Right kidney (tissue), 1 donor: ENCODE data around the gene WDFY4.
A peak's percentile ranks its signal among the peaks of the same experiment; 100 is the strongest.

ENCODE experiments used
- DNase-seq: peaks from one replicate; pipeline ENCODE4 v3.0.0-alpha.2; 2016

The WDFY4 gene

DNA sequence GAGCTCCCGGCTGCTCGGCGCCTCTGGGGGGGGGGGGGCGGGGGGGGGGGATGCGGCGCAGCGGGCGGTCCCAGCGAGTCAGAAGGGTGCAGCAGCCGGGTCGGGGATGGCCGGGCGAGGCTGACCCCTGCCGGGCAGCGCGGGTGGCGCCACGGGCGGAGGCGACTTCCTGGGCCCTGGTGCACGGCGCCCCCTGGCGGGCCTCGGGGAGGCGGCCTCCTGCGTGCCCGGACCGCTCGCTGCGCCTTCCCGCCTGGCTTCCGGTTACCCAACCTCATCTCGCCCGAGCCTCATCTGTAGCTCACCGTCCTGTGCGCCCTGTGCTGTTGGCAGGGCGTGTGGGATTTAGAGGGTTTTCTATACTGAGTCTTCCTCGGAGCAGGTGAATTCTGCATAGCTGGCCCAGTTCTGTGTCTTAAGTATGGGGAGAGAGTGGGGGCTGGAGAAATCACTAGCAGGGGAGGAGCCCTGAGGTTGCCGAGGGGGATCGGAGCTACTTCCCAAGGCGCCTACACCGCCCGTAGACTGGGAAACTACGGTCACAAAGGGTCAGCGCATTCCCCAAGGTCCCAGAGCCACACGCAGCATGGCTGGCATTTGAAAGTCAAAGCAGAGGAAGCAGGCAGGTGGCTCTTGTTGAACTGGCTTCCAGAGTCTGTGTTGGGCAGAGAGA, 28.3 kb upstream of the WDFY4 start:
- DNase-seq, result peak; percentile 88

DNA sequence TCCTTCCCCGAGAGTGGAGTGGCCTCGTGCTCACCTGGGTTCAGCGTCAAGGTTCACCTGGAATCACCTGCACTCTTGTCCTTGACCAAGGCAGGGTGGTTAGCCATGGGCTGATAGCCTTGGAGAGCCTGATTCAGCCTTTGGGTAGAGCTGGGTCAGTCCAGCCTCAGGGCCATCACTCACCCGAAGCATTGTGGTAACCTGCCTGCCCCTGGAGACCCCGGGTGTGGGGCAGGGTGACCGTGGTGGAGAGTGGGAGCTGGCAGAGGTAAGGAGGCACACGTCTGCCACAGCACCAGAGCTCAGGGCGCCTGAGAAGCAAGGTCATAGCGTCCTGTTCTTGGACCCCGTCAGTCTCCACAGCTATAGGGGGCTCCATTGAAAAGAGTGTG, 27.8 kb upstream of the WDFY4 start:
- peak; percentile 26 for DNase-seq

DNA sequence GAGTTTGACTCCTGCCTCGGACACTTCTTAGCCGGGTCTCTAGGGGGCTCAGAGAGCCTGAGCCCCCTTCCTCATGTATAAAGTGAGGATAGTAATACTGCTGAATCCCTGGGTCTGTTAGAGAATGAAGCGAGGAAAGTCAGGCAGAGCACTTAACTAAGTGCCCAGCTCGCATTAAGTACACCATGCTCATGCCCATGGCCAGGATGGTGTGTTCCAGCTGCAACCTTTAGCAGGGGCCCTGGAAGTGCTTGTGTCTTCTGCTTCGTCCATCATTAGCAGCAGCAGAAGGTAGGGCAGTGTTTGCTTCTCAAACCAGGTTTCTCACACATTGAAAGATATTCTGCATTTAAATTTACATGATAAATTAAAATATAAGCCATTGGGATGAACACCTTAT, 27.3 kb upstream of the WDFY4 start:
- no peak for DNase-seq

DNA sequence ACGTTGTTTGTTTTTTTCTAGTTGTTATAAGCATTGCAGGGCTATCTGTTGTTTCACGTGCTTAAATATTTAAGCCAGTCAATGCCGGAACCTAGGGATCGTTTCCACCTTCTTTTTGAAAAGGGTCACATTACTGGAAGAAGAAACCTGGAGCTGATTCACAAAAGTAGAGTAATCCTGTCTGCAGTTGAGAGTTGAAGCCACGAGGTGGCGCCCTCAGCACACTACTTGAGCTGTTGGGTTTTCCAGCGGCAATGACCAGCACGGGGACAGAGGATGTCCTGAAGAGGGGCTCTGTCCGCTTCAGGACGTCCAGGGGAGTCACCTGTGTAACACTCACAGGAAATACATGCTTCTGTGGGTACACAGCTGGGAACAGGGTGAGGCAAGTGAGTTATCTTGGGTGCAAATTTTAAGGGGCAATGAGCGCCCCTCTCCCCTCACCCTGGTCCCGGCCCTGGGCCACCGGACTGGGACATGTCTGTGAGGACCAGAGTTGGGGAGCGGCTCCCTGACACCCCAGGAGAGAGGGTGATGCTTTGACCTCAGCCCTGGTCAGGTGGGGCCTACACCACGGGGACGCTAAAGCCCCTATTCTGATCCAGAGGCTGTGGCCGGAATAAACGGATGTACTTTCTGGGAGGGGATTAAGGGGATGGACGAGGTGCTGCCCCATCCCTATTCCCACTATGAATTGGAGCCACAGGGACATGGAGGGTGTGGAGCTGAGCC, 26.3 kb upstream of the WDFY4 start:
- peak; percentile 50 for DNase-seq

DNA sequence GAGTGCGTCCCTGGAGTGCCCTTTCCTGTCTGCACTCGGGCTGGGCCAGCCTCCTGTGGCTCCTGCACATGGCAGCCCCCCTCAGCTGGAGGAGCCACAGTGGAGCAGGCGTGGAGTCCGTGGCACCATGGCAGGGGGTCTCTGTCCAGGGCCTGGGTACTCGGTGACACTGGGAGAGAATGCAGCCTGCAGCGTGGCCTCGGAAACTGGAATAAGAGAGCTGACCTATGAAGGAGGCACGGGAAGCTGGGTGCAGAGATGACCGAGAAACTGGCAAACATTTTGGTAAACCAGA, 25.8 kb upstream of the WDFY4 start:
- no peak for DNase-seq

DNA sequence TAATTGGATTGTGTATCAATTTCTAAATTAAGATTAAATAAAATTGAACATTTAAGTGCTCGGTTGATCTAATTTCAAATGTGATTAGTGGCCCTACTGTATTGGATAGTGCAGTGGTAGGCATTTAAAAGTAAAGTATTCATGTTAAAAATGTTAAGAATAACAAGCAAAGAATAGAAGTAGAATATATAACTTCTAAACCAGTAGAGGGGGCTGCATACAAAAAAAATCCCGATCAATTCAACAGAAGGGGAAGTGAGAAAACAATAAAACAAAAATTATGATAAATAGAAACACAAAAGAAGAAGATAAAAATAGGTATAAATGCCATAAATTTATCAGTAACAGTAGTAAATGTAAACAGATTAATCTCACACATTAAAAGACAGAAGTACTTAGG, 24.9 kb upstream of the WDFY4 start:
- DNase-seq, result no peak

DNA sequence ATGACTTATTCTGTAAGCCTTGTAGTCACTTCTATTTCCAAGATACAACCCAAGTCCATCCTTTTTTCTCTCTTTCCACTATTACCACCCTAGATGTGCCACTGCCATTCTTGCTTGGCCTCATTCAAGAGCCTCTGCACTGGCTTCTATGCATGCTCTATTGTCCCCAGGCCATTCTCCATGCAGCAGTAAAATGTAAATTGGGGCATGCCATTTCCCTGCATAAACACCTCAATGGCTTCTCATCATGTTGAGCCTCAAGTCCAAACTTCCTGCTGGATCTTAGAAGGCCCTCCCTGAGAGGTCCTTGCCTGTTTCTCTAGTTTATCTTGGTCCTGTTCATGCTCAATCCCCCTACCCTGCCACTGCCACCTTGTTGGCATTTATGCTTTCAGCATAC, 23.2 kb upstream of the WDFY4 start:
- DNase-seq, result no peak

DNA sequence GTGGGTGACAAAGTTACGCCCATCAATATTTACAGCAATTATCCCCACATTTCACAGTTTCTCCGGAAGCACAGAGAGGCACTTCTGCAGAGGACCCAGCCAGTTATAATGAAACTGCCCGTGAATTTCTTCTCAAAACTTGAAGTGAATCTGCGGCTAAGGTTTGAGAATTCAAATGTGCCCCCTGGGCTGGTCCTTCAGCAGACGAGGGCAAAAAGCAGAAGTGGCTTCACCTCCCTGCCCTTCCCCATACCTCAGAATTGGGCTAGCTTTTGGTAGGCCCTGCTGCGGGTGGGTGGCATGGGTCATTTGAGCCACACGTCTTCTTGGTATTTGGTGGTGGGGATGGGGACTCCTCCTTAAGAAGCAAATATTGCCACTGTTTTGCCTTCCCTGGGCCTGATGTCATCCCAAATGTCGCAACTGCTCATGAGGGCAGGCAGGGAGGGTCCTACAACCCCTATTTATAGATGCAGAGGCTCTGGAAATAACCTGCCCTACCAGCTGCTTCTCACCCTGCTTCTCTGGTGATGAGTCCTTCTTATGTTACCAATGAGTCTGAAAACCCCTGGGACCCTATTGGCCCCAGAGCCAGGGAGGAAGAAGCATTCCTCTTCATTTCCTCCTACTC, 16.6 kb upstream of the WDFY4 start:
- DNase-seq, result no peak

DNA sequence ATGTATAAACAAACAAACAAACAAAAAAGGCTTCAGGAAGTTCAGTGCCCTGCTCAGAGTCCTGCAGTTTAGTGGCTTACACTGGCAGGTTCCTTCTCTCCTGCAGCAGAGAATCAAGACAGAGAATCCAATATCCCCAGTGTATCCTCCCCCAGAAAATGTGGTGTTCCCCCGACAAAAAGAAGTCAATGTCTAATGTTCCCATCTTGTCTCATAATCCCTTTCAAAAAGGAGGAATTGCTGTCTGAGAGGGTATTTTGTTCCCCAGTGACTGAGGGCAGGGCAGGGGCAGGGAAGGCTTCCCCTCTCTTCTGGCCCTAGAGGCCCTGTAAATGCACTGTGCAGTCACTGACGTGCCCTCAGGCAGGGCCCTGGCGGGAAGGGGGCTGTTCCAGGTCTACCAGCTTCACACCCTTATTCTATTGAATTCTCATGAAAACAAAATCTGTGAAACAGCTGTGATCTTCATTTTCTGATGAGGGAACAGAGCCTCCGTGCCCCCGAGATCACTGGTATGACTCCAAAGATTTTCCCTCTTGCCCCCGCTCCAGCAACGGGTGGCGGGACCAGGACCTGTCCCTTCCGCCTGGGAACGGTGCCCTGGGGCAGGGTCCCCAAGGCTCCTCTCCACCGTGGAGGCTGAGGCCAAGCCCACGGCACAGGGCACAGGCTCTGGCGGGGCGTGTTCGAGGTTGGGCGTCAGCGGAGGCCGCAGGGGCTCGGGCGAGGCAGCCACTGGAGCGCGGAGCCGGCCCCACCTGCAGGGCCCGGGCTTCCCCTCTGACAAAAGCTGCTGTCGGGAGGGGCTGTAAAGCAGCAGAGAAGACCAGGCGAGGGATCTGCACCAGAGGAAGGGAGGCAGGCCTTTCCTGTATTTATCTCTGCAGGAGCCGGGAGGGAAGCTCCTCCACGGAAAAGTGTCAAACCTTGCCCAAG, 13.4 kb upstream of the WDFY4 start:
- peak; percentile 38 for DNase-seq

DNA sequence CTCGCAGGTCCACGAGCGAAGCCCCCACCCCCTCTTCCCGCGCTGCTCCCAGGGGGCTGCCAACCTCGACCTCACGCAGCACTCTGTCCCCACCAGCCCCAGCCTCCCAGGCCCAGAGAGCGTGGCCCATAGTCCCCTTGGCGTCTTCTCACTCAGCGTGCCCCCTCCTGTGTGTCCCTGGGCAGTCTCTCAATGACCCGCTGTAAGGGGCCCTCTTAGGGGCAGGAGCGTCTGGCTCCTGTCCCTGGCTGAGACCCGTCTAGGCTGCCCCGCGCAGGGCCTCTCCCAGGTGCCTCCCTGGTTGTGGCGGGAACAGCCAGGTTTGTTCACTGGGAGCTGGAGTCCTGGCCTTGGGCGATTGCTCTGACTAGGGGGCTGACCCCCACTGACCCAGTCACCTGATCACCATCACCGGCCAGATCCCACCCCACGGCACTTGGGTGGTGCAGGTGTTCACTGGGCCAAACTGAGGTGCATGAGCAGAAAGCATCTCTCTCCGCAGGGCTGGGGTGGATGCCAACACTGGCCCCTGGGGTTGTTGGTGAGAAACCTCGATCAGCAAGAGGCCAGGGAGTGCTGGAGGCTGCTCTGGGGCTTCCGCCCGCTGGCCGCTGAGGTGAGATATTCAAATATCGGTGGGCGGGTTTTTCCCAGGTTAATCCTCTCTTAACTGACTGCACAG, 12.6 kb upstream of the WDFY4 start:
- DNase-seq, result no peak

DNA sequence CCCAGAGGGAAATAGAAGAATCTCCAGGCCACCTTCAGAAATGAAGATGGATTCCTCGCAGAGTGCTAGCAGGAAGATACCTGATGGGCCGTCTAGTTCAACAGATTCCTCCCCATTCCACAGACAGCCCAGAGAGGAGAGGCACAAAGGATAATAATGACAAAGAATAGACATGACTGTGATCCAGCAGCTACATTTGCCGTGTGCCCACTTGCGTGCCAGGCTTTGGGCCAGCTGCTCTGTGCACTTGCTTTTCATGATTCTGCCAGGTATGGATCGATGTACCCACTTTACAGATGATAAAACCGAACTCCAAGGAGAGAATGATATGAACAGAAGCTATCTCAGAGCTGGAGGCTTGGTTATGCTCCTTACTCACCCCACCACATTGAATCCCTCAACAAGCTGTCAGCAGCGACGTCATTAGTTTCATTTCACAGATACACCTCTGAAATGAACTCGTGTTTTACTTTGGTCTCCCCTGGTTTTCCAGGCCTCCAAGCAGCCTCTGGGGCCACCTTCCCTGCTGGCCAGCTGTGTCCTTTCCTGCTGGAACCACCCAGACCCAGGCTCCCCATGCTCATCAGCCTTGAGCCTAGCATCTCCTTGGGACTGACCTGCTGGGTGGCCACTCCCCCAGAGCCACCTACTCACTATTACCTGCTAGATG, 11.9 kb upstream of the WDFY4 start:
- DNase-seq, result no peak

DNA sequence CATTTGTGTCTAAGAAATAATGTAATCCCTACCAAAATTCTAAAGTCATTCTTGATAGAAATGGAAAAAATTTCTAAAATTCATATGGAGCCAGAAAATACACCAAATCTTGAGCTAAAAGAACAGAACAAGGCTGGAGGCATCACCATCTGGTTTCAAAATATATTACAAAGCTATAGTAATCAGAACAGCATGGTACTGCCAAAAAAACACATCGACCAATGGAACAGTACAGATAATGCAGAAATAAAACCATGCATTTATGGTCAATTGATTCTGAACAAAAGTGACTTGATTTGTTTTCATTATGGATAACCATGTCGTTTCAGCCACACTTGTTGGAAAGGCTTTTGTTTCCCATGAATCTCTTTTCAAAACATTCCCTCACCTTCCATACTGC, 7.0 kb upstream of the WDFY4 start:
- DNase-seq, result no peak

DNA sequence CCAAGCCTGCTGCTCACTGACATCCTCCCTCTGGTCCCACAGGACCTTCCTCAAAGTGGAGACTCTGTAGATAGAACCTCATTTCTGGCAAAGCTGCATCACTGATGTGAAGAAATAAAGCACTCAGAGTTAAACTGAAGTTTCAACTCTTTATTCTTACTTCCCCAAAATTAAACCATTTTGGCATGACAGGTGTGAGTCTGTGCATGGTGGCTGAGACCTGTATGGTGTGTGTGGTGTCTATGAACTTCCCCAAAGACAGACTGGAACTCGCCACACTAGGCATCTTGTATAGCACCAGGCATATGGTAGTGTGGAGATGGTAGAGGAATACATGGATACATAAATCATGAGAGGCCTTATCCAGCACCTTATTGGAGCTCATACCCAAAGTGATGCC, 6.6 kb upstream of the WDFY4 start:
- no peak for DNase-seq

DNA sequence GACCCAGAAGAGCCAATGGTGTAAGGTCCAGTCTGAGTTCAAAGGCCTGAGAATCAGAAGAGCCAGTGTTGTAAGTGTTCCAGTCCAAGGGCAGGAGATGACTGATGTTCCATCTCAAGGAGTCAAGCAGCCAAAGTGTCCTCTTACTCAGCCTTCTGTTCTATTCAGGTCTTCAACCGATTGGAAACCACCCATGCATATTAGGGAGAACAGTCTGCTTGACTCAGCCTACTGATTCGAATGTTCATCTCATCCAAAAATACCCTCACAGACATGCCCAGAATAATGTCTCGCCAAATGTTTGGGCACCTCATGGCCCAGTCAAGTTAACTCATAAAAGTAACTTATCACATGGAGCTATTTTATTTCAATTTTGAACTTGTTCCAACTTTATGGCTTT, 2.9 kb upstream of the WDFY4 start:
- no peak for DNase-seq

DNA sequence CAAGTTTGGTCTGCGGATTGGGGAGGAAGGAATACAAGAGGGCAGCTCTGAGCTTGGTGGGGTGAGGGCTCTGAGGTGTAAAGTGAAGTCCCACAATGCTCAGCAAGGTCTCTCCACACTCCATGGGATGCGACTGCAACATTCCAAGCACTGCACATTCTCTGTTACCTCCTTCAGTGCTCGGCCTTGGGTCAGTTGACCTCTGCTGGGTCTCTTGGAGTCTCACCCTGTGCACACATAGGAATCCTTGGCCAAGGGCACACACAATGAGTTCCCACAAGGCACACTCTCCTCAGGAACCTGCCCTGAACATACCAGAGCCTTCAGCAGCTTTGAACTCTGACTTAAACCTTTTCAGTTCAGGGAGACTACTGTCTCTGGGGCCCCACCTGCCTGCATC, 2.4 kb upstream of the WDFY4 start:
- DNase-seq, result no peak

DNA sequence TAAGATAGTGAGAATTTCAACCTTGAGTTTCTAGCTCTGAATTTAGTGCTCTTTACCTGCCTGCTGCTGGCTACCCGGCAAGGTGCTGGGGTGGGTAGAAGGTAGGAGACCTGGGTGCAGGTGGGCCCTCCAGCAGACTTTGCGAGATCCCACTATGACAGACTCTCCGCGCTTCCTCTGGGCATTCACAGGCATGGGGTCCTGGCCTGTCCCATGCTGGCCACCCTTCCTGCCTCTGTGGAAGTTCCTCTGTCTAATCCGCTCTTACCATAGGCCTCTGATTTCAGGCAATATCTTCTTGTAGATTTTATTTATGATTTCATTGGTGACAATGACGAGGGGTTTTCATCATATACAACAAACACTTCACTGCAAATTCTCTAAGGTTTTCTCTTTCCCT, 1.2 kb upstream of the WDFY4 start:
- DNase-seq, result no peak

DNA sequence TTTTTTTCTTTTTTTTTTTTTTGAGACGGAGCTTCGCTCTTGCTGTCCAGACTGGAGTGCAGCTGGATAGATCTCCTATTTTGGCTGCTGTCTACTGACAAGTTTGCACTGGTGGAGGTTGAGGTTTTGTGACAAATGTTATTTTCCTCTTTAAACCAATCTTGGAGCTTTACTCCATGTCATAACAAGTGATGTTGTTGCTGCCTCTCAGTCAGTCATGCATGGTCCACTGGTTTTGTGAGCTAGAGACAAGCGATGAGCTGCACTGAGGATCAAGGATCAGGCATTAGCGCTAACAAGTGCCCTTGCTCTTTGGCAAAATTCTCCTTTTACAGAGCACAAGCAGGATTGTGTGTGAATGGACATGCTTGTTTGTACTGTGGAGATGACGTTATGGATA, 805 bp upstream of the WDFY4 start:
- DNase-seq, result no peak

DNA sequence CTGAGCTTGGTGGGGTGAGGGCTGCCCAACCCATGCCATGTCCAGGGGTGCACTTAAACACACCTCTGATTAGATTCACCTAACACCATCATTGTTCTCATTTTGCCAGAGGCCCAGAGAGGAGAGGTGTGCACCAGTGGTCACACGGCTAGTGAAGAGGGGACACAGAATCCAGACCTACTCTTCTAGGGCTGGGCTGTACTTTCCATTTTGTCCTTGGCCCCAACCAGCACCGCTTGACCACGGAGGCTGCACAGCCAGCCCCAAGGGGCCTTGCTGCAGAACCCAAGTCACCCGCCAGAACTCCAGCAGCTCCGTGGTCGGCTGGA, 246 bp upstream of the WDFY4 start:
- no peak for DNase-seq

DNA sequence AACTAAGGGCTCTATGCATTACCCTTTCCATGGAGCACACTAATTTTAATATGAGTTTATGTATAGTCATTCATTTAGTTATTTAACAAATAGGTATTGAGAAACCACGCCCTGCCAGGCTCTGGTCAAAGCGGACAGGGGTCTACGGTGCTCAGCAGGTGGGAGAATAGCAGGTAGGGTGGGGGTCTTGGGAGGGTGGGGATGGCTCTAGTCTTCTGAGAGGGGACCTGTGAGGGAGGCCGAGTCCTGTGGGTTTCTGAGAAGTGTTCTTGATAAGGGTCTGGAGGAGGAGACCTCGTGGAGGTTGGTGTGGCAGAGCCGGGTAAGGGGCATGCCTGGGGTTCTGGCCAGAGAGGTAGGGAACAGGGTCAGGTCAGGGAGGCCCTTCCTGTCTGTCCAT, 1.1 kb downstream of the WDFY4 start:
- no peak for DNase-seq

DNA sequence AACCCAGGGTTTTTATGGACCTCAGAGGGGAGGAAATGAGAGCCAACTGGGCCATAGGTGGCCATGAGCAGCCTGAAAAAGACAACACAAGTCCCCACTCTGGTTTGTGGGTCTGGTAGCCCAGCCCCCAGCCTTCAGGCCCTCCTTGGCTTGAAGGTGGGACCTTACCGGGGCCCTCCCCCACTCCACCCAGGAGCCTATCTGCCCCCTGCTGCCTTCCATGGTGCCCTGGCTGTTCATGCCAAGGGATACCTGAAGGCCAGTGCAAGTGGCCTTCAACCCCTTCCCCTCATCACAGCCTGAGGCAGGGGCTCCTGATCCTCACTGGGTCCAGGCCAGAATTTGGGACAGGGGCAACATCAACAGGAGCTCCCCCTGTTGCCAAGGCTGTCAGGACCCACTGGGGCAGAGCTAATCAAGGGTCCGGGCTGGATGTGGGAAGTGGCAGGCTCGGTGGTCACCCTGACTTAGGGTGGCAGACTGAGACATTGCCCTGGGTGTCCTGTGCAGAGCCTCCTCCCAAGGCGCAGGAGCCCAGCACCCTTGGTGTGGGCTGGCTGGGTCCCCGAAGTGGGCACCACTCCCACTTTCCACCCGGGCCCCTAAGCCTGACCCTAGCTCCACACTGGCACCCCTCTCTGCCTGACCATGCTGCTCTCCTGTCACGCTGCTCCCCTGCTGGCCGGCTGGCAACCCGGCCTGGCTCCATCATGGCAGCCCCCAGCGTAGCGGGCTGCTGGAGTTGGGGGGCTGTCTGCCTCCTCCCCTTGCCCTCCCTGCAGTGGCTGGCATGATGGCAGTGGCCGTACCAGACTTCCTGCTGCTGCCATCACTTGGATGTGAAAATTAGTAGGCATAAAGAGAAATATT, 6.4 kb downstream of the WDFY4 start:
- no peak for DNase-seq
